Lower leg skin (tissue), 4 donors: ENCODE results near the gene AATF. TPM values are rescaled to one million over a fixed set of nuclear protein-coding genes. Genes with fewer than 3 reads are reported as not detected.

Experiments
- DNase-seq, 2 donors: peaks; one replicate each; pipeline ENCODE4 v3.0.0-alpha.2; 2019; ENCODE audit warnings: low spot score in 2 of 2
- H3K4me3 ChIP-seq: fragments of 200-600 bp; sonication (generic); 2 replicates; pipeline ENCODE4 v1.5.1; 2017; ENCODE audit warnings: mild to moderate bottlenecking, low read depth; ENCODE audit not compliant: poor library complexity, severe bottlenecking
- CTCF ChIP-seq, 3 donors: fragments of 450-650 bp; IDR thresholded peaks; one replicate each; pipeline ENCODE4 v1.5.1; 2016; ENCODE audit warnings: antibody characterized with exemption in 3 of 3, mild to moderate bottlenecking in 3 of 3, moderate library complexity in 2 of 3
- POLR2A ChIP-seq, 2 donors: fragments of 450-650 bp; IDR thresholded peaks; one replicate each; pipeline ENCODE4 v1.6.1; 2016 to 2017; ENCODE audit warnings: antibody characterized with exemption in 2 of 2, mild to moderate bottlenecking in 1 of 2, moderate library complexity in 1 of 2
- WGBS, 2 donors: methylation state at CpG; one replicate each; pipeline ENCODE4 v1.1.5; 2018; 5-methylcytosine and 5-hydroxymethylcytosine counted together
- intact Hi-C: fragments of 100-400 bp; cut with DNase I; formaldehyde crosslinking; loops from one replicate; pipeline ENCODE4 v1.15.0; 2023; ENCODE audit warnings: low total_unique reads
- total RNA-seq, 4 donors: library from RNA; depleted of rRNA; stranded (reverse); fragments of >200 nt; gene quantifications; one replicate each; pipeline ENCODE4 v1.1.0, GENCODE V29; 2016

Gene AATF
- 10 to 100 TPM; 32.1 to 64.4 (median 50.6) TPM for total RNA-seq

GRCh38 chr17:36948717-36949460 lies at the start of gene AATF:
Gene AATF, plus strand, starts transcription at chr17:36948954. Its CDS starts 172 bp downstream, at chr17:36949126.
- peak in 1 of 2 donors; percentile 15 for TF ChIP-seq POLR2A (IDR thresholded peaks at IDR 0.05)
- TF ChIP-seq CTCF (IDR thresholded peaks at IDR 0.05) = no peak
- DNase-seq = peak; percentile 95 to 99
- H3K4me3 ChIP-seq = peak within 1 kb of the TSS; percentile 86
- WGBS, 2 donors = 1% methylated on average over 24 to 79 of the region's 90 CpGs
- intact Hi-C loops = no loop called here

- no peak for TF ChIP-seq POLR2A (IDR thresholded peaks at IDR 0.05)
- no peak for TF ChIP-seq CTCF (IDR thresholded peaks at IDR 0.05)
- H3K4me3 ChIP-seq = no peak overlapping the region
- intact Hi-C loops = no loop called here
- no peak for DNase-seq
- 57 to 64% methylated on average over 7 of the region's 7 CpGs for WGBS, 2 donors
Measured at GRCh38 chr17:36899250-36900159, 49.2 kb upstream of the AATF start.

GRCh38 chr17:36900160-36900512 lies 48.6 kb upstream of the AATF start:
- no peak for TF ChIP-seq CTCF (IDR thresholded peaks at IDR 0.05)
- no peak for TF ChIP-seq POLR2A (IDR thresholded peaks at IDR 0.05)
- H3K4me3 ChIP-seq = no peak overlapping the region
- no peak for DNase-seq
- 73 to 78% methylated on average over 7 of the region's 7 CpGs for WGBS, 2 donors
- intact Hi-C loops = no loop called here

GRCh38 chr17:36901506-36901905 lies 47.2 kb upstream of the AATF start:
- no peak overlapping the region for H3K4me3 ChIP-seq
- no peak for DNase-seq
- intact Hi-C loops = no loop called here
- WGBS, 2 donors = 45 to 57% methylated on average over 14 of the region's 14 CpGs
- TF ChIP-seq POLR2A (IDR thresholded peaks at IDR 0.05) (no peak), CTCF (IDR thresholded peaks at IDR 0.05) (no peak)

GRCh38 chr17:36907407-36907806 lies 41.3 kb upstream of the AATF start:
- no peak for DNase-seq
- WGBS, 2 donors = 61 to 66% methylated on average over 10 of the region's 10 CpGs
- no peak for TF ChIP-seq POLR2A (IDR thresholded peaks at IDR 0.05)
- TF ChIP-seq CTCF (IDR thresholded peaks at IDR 0.05) = no peak
- no peak overlapping the region for H3K4me3 ChIP-seq
- intact Hi-C loops = no loop called here
